BLaER1 treated with 17β-estradiol and CSF1 and Interleukin-3, amounts not matched to agents 10 nM and 100 nM (cell line): ENCODE results near the gene SOD1.

Experiments
- H3K27ac ChIP-seq, 11 experiments: shearing (Covaris generic); formaldehyde crosslinking; 2 replicates each; pipeline ENCODE4 v1.8.1; 2022
- H3K27me3 ChIP-seq, 11 experiments: shearing (Covaris generic); formaldehyde crosslinking; 2 replicates each; pipeline ENCODE4 v1.8.1; 2022
- H3K36me3 ChIP-seq, 11 experiments: shearing (Covaris generic); formaldehyde crosslinking; 2 replicates each; pipeline ENCODE4 v1.8.1; 2022
- H3K4me1 ChIP-seq, 10 experiments: shearing (Covaris generic); formaldehyde crosslinking; 2 replicates each; pipeline ENCODE4 v1.8.1; 2022
- H3K4me2 ChIP-seq, 11 experiments: shearing (Covaris generic); formaldehyde crosslinking; 2 replicates each; pipeline ENCODE4 v1.8.1; 2022
- H3K4me3 ChIP-seq, 10 experiments: shearing (Covaris generic); formaldehyde crosslinking; 2 replicates each; pipeline ENCODE4 v1.8.1; 2022
- H3K9ac ChIP-seq, 11 experiments: shearing (Covaris generic); formaldehyde crosslinking; 2 replicates each; pipeline ENCODE4 v1.8.1; 2022
- H3K9me3 ChIP-seq, 11 experiments: shearing (Covaris generic); formaldehyde crosslinking; replicated peaks in 1 of 11; 2 replicates each; pipeline ENCODE4 v1.8.1; 2022
- H4K20me1 ChIP-seq, 11 experiments: shearing (Covaris generic); formaldehyde crosslinking; 2 replicates each; pipeline ENCODE4 v1.8.1; 2022
- Cebpa-rat ChIP-seq, 11 experiments: shearing (Covaris generic); IDR thresholded peaks; 2 replicates each; pipeline ENCODE4 v1.8.1; 2022

The SOD1 gene

GRCh38 chr21:31683029-31683428, 23.5 kb downstream of the SOD1 start:
- H3K4me3 ChIP-seq, result no peak overlapping the region
- H3K4me1 ChIP-seq, result no peaks in the 10 kb centered on the region
- no peak for TF ChIP-seq Cebpa-rat (IDR thresholded peaks at IDR 0.05)
- peaks cover 85 to 100% (median 96%) of the 10 kb centered on the region in 11 experiments for H3K36me3 ChIP-seq
- no peaks in the 10 kb centered on the region for H3K27me3 ChIP-seq
- H3K27ac ChIP-seq, result no peak overlapping the region
- peaks cover 4 to 56% (median 33%) of the 10 kb centered on the region in 11 experiments; a peak in 15 of 22 replicates for H4K20me1 ChIP-seq
- no peak overlapping the region for H3K4me2 ChIP-seq
- H3K9ac ChIP-seq, result no peak overlapping the region
- no peaks in the 10 kb centered on the region for H3K9me3 ChIP-seq

- no peak for TF ChIP-seq Cebpa-rat (IDR thresholded peaks at IDR 0.05)
- H3K27me3 ChIP-seq, result no peaks in the 10 kb centered on the region
- H3K9me3 ChIP-seq, result no peaks in the 10 kb centered on the region
- H3K4me2 ChIP-seq, result no peak overlapping the region
- H4K20me1 ChIP-seq, result peaks cover 8 to 71% (median 42%) of the 10 kb centered on the region in 11 experiments; a peak in 17 of 22 replicates
- H3K4me3 ChIP-seq, result no peak overlapping the region
- H3K36me3 ChIP-seq, result peaks cover 91 to 100% (median 96%) of the 10 kb centered on the region in 11 experiments
- no peaks in the 10 kb centered on the region for H3K4me1 ChIP-seq
- H3K27ac ChIP-seq, result no peak overlapping the region
- no peak overlapping the region for H3K9ac ChIP-seq
Observed at GRCh38 chr21:31684918-31685317, 25.4 kb downstream of the SOD1 start.

GRCh38 chr21:31686272-31686915, 26.9 kb downstream of the SOD1 start:
- H3K9me3 ChIP-seq, result no peaks in the 10 kb centered on the region
- H3K4me3 ChIP-seq, result no peak overlapping the region
- H3K4me2 ChIP-seq, result no peak overlapping the region
- H4K20me1 ChIP-seq, result peaks cover 8 to 68% (median 46%) of the 10 kb centered on the region in 11 experiments; a peak in 17 of 22 replicates
- H3K4me1 ChIP-seq, result no peaks in the 10 kb centered on the region
- TF ChIP-seq Cebpa-rat (IDR thresholded peaks at IDR 0.05), result no peak
- no peaks in the 10 kb centered on the region for H3K27me3 ChIP-seq
- peaks cover 98 to 100% (median 98%) of the 10 kb centered on the region in 11 experiments for H3K36me3 ChIP-seq
- no peak overlapping the region for H3K27ac ChIP-seq
- H3K9ac ChIP-seq, result no peak overlapping the region

- Histone ChIP-seq H3K4me3 (no peak overlapping the region), H3K27ac (no peak overlapping the region), H4K20me1 (peaks cover 8 to 64% (median 43%) of the 10 kb centered on the region in 11 experiments; a peak in 17 of 22 replicates), H3K36me3 (peaks cover 98 to 100% (median 98%) of the 10 kb centered on the region in 11 experiments), H3K4me1 (no peaks in the 10 kb centered on the region), H3K9ac (no peak overlapping the region), H3K27me3 (no peaks in the 10 kb centered on the region), H3K9me3 (no peaks in the 10 kb centered on the region), H3K4me2 (no peak overlapping the region)
- no peak for TF ChIP-seq Cebpa-rat (IDR thresholded peaks at IDR 0.05)
Observed at GRCh38 chr21:31687108-31687507, 27.6 kb downstream of the SOD1 start.

- Histone ChIP-seq H4K20me1 (peaks cover 8 to 59% (median 38%) of the 10 kb centered on the region in 11 experiments; a peak in 17 of 22 replicates), H3K4me1 (no peaks in the 10 kb centered on the region), H3K4me2 (no peak overlapping the region), H3K27me3 (no peaks in the 10 kb centered on the region), H3K9ac (no peak overlapping the region), H3K9me3 (no peaks in the 10 kb centered on the region), H3K27ac (no peak overlapping the region), H3K36me3 (peaks cover 98 to 100% (median 98%) of the 10 kb centered on the region in 11 experiments), H3K4me3 (no peak overlapping the region)
- TF ChIP-seq Cebpa-rat (IDR thresholded peaks at IDR 0.05), result no peak
Observed at GRCh38 chr21:31688603-31689368, 29.3 kb downstream of the SOD1 start.

- no peak for TF ChIP-seq Cebpa-rat (IDR thresholded peaks at IDR 0.05)
- H3K4me1 ChIP-seq, result 0 out of 20 replicates have a peak, but pooled peaks cover 0 to 4% (median 0%) of the 10 kb centered on the region in 10 experiments
- no peak overlapping the region for H3K4me3 ChIP-seq
- H3K9ac ChIP-seq, result no peak overlapping the region
- no peaks in the 10 kb centered on the region for H3K9me3 ChIP-seq
- no peak overlapping the region for H3K4me2 ChIP-seq
- H3K36me3 ChIP-seq, result peaks cover 96 to 100% (median 100%) of the 10 kb centered on the region in 11 experiments
- no peak overlapping the region for H3K27ac ChIP-seq
- H4K20me1 ChIP-seq, result peaks cover 15 to 67% (median 23%) of the 10 kb centered on the region in 11 experiments; a peak in 19 of 22 replicates
- no peaks in the 10 kb centered on the region for H3K27me3 ChIP-seq
Observed at GRCh38 chr21:31693222-31693621, 33.7 kb downstream of the SOD1 start.

GRCh38 chr21:31696424-31696823, 36.9 kb downstream of the SOD1 start:
- Histone ChIP-seq H3K27ac (no peak overlapping the region), H3K9ac (no peak overlapping the region), H3K36me3 (peaks cover 96 to 100% (median 100%) of the 10 kb centered on the region in 11 experiments), H3K4me1 (0 out of 20 replicates have a peak, but pooled peaks cover 0 to 4% (median 0%) of the 10 kb centered on the region in 10 experiments), H3K4me2 (no peak overlapping the region), H3K27me3 (no peaks in the 10 kb centered on the region), H3K4me3 (no peak overlapping the region), H4K20me1 (peaks cover 9 to 70% (median 29%) of the 10 kb centered on the region in 11 experiments; a peak in 15 of 22 replicates), H3K9me3 (no peaks in the 10 kb centered on the region)
- TF ChIP-seq Cebpa-rat (IDR thresholded peaks at IDR 0.05), result no peak

GRCh38 chr21:31698461-31698860, 39.0 kb downstream of the SOD1 start:
- no peak overlapping the region for H3K9ac ChIP-seq
- peaks cover 13 to 86% (median 40%) of the 10 kb centered on the region in 11 experiments; a peak in 17 of 22 replicates for H4K20me1 ChIP-seq
- no peak overlapping the region for H3K4me3 ChIP-seq
- 0 out of 20 replicates have a peak, but pooled peaks cover 0 to 4% (median 0%) of the 10 kb centered on the region in 10 experiments for H3K4me1 ChIP-seq
- no peak overlapping the region for H3K27ac ChIP-seq
- peaks cover 95 to 100% (median 100%) of the 10 kb centered on the region in 11 experiments for H3K36me3 ChIP-seq
- H3K27me3 ChIP-seq, result no peaks in the 10 kb centered on the region
- no peak for TF ChIP-seq Cebpa-rat (IDR thresholded peaks at IDR 0.05)
- no peaks in the 10 kb centered on the region for H3K9me3 ChIP-seq
- H3K4me2 ChIP-seq, result no peak overlapping the region

GRCh38 chr21:31700040-31700439, 40.5 kb downstream of the SOD1 start:
- TF ChIP-seq Cebpa-rat (IDR thresholded peaks at IDR 0.05), result no peak
- Histone ChIP-seq H4K20me1 (peaks cover 21 to 93% (median 49%) of the 10 kb centered on the region in 11 experiments; a peak in 20 of 22 replicates), H3K4me1 (no peaks in the 10 kb centered on the region), H3K27me3 (no peaks in the 10 kb centered on the region), H3K9ac (no peak overlapping the region), H3K4me3 (no peak overlapping the region), H3K36me3 (peaks cover 86 to 100% (median 99%) of the 10 kb centered on the region in 11 experiments), H3K27ac (no peak overlapping the region), H3K9me3 (no peaks in the 10 kb centered on the region), H3K4me2 (no peak overlapping the region)
